K562 (cell line): ENCODE results near the gene HPSE2.

Experiments
- CHD7 ChIP-seq: fragments of 200-600 bp; sonication (generic); IDR thresholded peaks from one replicate; pipeline ENCODE4 v1.6.1; 2012; ENCODE audit warnings: mild to moderate bottlenecking, low read depth, low read length, inconsistent platforms
- E4F1 ChIP-seq: fragments of 250-450 bp; sonication (Bioruptor Pico); IDR thresholded peaks from 2 replicates; pipeline ENCODE4 v1.5.0; 2021; ENCODE audit warnings: mild to moderate bottlenecking, borderline replicate concordance
- FIP1L1 ChIP-seq: fragments of 200-400 bp; formaldehyde crosslinking; IDR thresholded peaks from 2 replicates; pipeline ENCODE4 v1.6.1; 2018; ENCODE audit warnings: mild to moderate bottlenecking, low read depth, low read length; ENCODE audit not compliant: poor library complexity, severe bottlenecking
- MCM7 ChIP-seq, 2 experiments: fragments of 450-650 bp; IDR thresholded peaks; 2 replicates each; pipeline ENCODE4 v1.6.1; 2016 to 2018
- SAFB ChIP-seq: fragments of 200-400 bp; formaldehyde crosslinking; IDR thresholded peaks from 2 replicates; pipeline ENCODE4 v1.6.1; 2017; ENCODE audit warnings: low read depth, low read length, borderline replicate concordance
- TBL1XR1 ChIP-seq, 2 experiments: IDR thresholded peaks; 2 replicates each; pipeline ENCODE4 v1.6.1; 2012; ENCODE audit warnings: improper control_type of control experiment in 2 of 2, low read length in 2 of 2, mild to moderate bottlenecking in 1 of 2
- ZBTB11 ChIP-seq, 3 experiments: fragments of 200-800 bp in 1 of 3; fragments of 250-450 bp in 1 of 3; fragments of 450-650 bp in 1 of 3; sonication (Bioruptor Pico) in 1 of 3; sonication (Bioruptor generic) in 1 of 3; formaldehyde crosslinking in 1 of 3; IDR thresholded peaks; 2 replicates each; pipeline versions ENCODE4 v1.6.1 to v1.8.0; 2016 to 2022; ENCODE audit warnings: mild to moderate bottlenecking in 2 of 3, missing genetic modification characterization in 2 of 3, missing compliant biosample characterization in 1 of 3, moderate library complexity in 1 of 3

- TF ChIP-seq MCM7 (IDR thresholded peaks at IDR 0.05) (no peak), FIP1L1 (no peak), ZBTB11 (CRISPR knock-in tag; IDR thresholded peaks at IDR 0.05) (no peak), E4F1 (CRISPR knock-in tag) (no peak), CHD7 (no peak), SAFB (no peak), TBL1XR1 (IDR thresholded peaks at IDR 0.05; ENCODE audit: low read length in 2 of 2) (no peak)
Observed at GRCh38 chr10:98415731-98416119, 819.9 kb downstream of the HPSE2 start.
